B cell (primary cell): ENCODE measurements around the gene TMEM86A. TPM values are rescaled to one million over a fixed set of nuclear protein-coding genes. Genes with fewer than 3 reads are reported as not detected.

Source experiments
- ATAC-seq: fragments of 200-7000 bp; cut with Tn5 transposase; one replicate; pipeline ENCODE4 v1.10.0; 2021; ENCODE audit warnings: low read depth, mild to moderate bottlenecking, moderate number of reproducible peaks, moderate library complexity
- CTCF ChIA-PET: fragments of 350-600 bp; sonication (Branson Sonifier 250); formaldehyde crosslinking; loops from one replicate; lab custom pipeline; 2021; ENCODE audit warnings: antibody characterized with exemption, inconsistent platforms; lab: Charles Lee
- POLR2A ChIA-PET: fragments of 350-600 bp; sonication (Branson Sonifier 250); formaldehyde crosslinking; loops from one replicate; lab custom pipeline; 2021; ENCODE audit warnings: antibody characterized with exemption; lab: Charles Lee
- DNase-seq: peaks from one replicate; pipeline ENCODE4 v3.0.0; 2013
- H2AFZ ChIP-seq: 2 replicates; pipeline ENCODE4 v1.6.1; 2012; ENCODE audit warnings: mild to moderate bottlenecking, low read depth, low read length; ENCODE audit not compliant: insufficient read depth, poor library complexity, severe bottlenecking
- H3K27ac ChIP-seq, 2 donors: 1 replicate in 1 of 2; 2 replicates in 1 of 2; pipeline ENCODE4 v1.5.1; 2012 to 2013; ENCODE audit warnings: low read length in 2 of 2, mild to moderate bottlenecking in 2 of 2, moderate library complexity in 1 of 2
- H3K27me3 ChIP-seq, 4 experiments: fragments of 200-600 bp in 1 of 4; sonication (generic) in 1 of 4; replicated peaks in 1 of 4; 1 replicate in 2 of 4; 2 replicates in 2 of 4; pipeline versions ENCODE4 v1.6.1 to v1.7.0; 2013 to 2016; ENCODE audit warnings: low read length in 3 of 4, mild to moderate bottlenecking in 2 of 4, mixed read lengths in 1 of 4, moderate library complexity in 1 of 4; ENCODE audit not compliant: insufficient read depth in 4 of 4, control insufficient read depth in 3 of 4; ENCODE audit errors: control extremely low read depth in 1 of 4
- H3K36me3 ChIP-seq, 2 experiments: replicated peaks in 1 of 2; 1 replicate in 1 of 2; 2 replicates in 1 of 2; pipeline versions ENCODE4 v1.6.1 to v1.7.1; 2013; ENCODE audit warnings: low read length in 1 of 2; ENCODE audit not compliant: insufficient read depth in 2 of 2, control insufficient read depth in 1 of 2; ENCODE audit errors: control extremely low read depth in 1 of 2, extremely low read depth in 1 of 2
- H3K4me1 ChIP-seq, 2 donors: fragments of 200-600 bp in 1 of 2; sonication (generic) in 1 of 2; 1 replicate in 1 of 2; 2 replicates in 1 of 2; pipeline versions ENCODE4 v1.5.1 to v1.6.1; 2013 to 2017; ENCODE audit warnings: low read length in 2 of 2; ENCODE audit not compliant: control insufficient read depth in 2 of 2, insufficient read depth in 2 of 2
- H3K4me2 ChIP-seq: replicated peaks from 2 replicates; pipeline ENCODE3; 2012; ENCODE audit warnings: mild to moderate bottlenecking, low read depth, low read length; ENCODE audit not compliant: poor library complexity, severe bottlenecking
- H3K4me3 ChIP-seq, 5 experiments: fragments of 200-600 bp in 1 of 5; sonication (generic) in 1 of 5; 1 replicate in 3 of 5; 2 replicates in 2 of 5; pipeline versions ENCODE4 v1.5.1 to v1.7.0; 2011 to 2016; ENCODE audit warnings: low read length in 4 of 5, mild to moderate bottlenecking in 4 of 5, low read depth in 2 of 5, control low read depth in 1 of 5, moderate library complexity in 1 of 5; ENCODE audit not compliant: insufficient read depth in 1 of 5; ENCODE audit errors: control extremely low read depth in 1 of 5, extremely low read depth in 1 of 5
- H3K79me2 ChIP-seq: fragments of 200-600 bp; sonication (generic); one replicate; pipeline ENCODE4 v1.6.0; 2016; ENCODE audit warnings: low read length; ENCODE audit not compliant: control insufficient read depth, insufficient read depth
- H3K9ac ChIP-seq: fragments of 200-600 bp; sonication (generic); 2 replicates; pipeline ENCODE4 v1.6.1; 2017; ENCODE audit warnings: mild to moderate bottlenecking, low read length, moderate library complexity
- H3K9me3 ChIP-seq, 3 donors: one replicate each; pipeline versions ENCODE4 v1.6.1 to v1.7.1; 2013; ENCODE audit warnings: low read length in 2 of 3; ENCODE audit not compliant: control insufficient read depth in 2 of 3, insufficient read depth in 1 of 3; ENCODE audit errors: control extremely low read depth in 1 of 3
- H4K20me1 ChIP-seq: 2 replicates; pipeline ENCODE4 v1.6.0; 2012; ENCODE audit warnings: mild to moderate bottlenecking, low read length; ENCODE audit not compliant: insufficient read depth, control insufficient read depth, poor library complexity, severe bottlenecking
- H3K27ac Mint-ChIP-seq: one replicate; pipeline ENCODE4 v1.8.0; 2021; ENCODE audit warnings: mixed read lengths
- H3K27me3 Mint-ChIP-seq: one replicate; pipeline ENCODE4 v1.8.0; 2021; ENCODE audit warnings: mixed read lengths
- H3K4me1 Mint-ChIP-seq: one replicate; pipeline ENCODE4 v1.8.0; 2021; ENCODE audit warnings: mixed read lengths
- H3K4me3 Mint-ChIP-seq: one replicate; pipeline ENCODE4 v1.8.0; 2021; ENCODE audit warnings: mixed read lengths
- H3K9me3 Mint-ChIP-seq: one replicate; pipeline ENCODE4 v1.8.0; 2022; ENCODE audit warnings: mixed read lengths; ENCODE audit not compliant: insufficient read depth
- CTCF ChIP-seq: fragments of 200-600 bp; IDR thresholded peaks from one replicate; pipeline ENCODE4 v1.8.0; 2022; ENCODE audit warnings: antibody characterized with exemption, mild to moderate bottlenecking
- EZH2 ChIP-seq: IDR thresholded peaks from 2 replicates; pipeline ENCODE4 v1.6.1; 2012; ENCODE audit warnings: borderline replicate concordance, low read depth, mild to moderate bottlenecking, moderate library complexity, low read length; ENCODE audit not compliant: insufficient read depth, poor library complexity, severe bottlenecking
- WGBS: methylation state at CpG from one replicate; pipeline ENCODE4 v1.1.5; 2013; ENCODE audit warnings: missing lambda C conversion rate; ENCODE audit not compliant: insufficient coverage; 5-methylcytosine and 5-hydroxymethylcytosine counted together
- intact Hi-C: fragments of 100-400 bp; cut with micrococcal nuclease; formaldehyde crosslinking; loops from one replicate; pipeline ENCODE4 v1.10.0; 2022
- polyA plus RNA-seq: library from polyadenylated mRNA; depleted of rRNA; stranded (reverse); fragments of >200 nt; gene quantifications from 2 replicates; pipeline ENCODE4 v1.2.3, GENCODE V29; 2012
- total RNA-seq, 2 donors: library from RNA; stranded (reverse); fragments of 120-200 nt in 1 of 2; gene quantifications; 1 replicate in 1 of 2; 2 replicates in 1 of 2; pipeline versions ENCODE4 v1.2.3 to v1.2.4, GENCODE V29; 2013 to 2022

Gene TMEM86A
- total and polyA plus RNA-seq, 2 donors (not counting 1 experiment from before 2014, with no cell fraction given) = 0.40 to 1.1 TPM

GRCh38 chr11:18750944-18751343 lies 52.4 kb downstream of the TMEM86A start:
- H3K4me3 ChIP-seq = no peak overlapping the region
- peaks cover 35% of the 10 kb centered on the region for H3K27me3 Mint-ChIP-seq
- H3K36me3 ChIP-seq = no peaks in the 10 kb centered on the region
- WGBS = no CpG with 5 or more reads among the region's 3 CpGs
- H4K20me1 ChIP-seq = no peaks in the 10 kb centered on the region
- POLR2A ChIA-PET = no interaction called here
- no peaks in the 10 kb centered on the region for H3K4me1 ChIP-seq
- peaks cover 0 to 16% (median 3%) of the 10 kb centered on the region in 4 experiments for H3K27me3 ChIP-seq
- no peak overlapping the region for H3K27ac Mint-ChIP-seq
- H2AFZ ChIP-seq = no peak overlapping the region
- no peaks in the 10 kb centered on the region for H3K9me3 ChIP-seq
- no peak overlapping the region for H3K27ac ChIP-seq
- H3K79me2 ChIP-seq = no peaks in the 10 kb centered on the region
- H3K9ac ChIP-seq = no peak overlapping the region
- ATAC-seq (no peak), DNase-seq (no peak)
- no peaks in the 10 kb centered on the region for H3K9me3 Mint-ChIP-seq
- no peak overlapping the region for H3K4me2 ChIP-seq
- TF ChIP-seq EZH2 = no peak
- no peak for TF ChIP-seq CTCF
- H3K4me1 Mint-ChIP-seq = no peaks in the 10 kb centered on the region
- H3K4me3 Mint-ChIP-seq = no peak overlapping the region
- CTCF ChIA-PET = interaction anchor here (1.3 kb wide), 1 partner anchor 28 kb away, joined by 3 read pairs; no protein-coding TSS in a partner anchor
- intact Hi-C loops = no loop called here

- ATAC-seq = no peak
- CTCF ChIA-PET = interaction anchor here (1.2 kb wide), 1 partner anchor 14 kb away, joined by 3 read pairs; no protein-coding TSS in a partner anchor
- POLR2A ChIA-PET = no interaction called here
- Histone ChIP-seq H3K36me3 (no peaks in the 10 kb centered on the region), H3K9ac (no peak overlapping the region), H3K79me2 (no peaks in the 10 kb centered on the region), H3K4me3 (no peak overlapping the region), H3K4me1 (no peaks in the 10 kb centered on the region), H3K27me3 (peaks cover 0 to 16% (median 3%) of the 10 kb centered on the region in 4 experiments), H3K9me3 (no peaks in the 10 kb centered on the region), H3K27ac (no peak overlapping the region), H3K4me2 (no peak overlapping the region), H2AFZ (no peak overlapping the region), H4K20me1 (no peaks in the 10 kb centered on the region)
- H3K27me3 Mint-ChIP-seq = peaks cover 32% of the 10 kb centered on the region
- no peak overlapping the region for H3K4me3 Mint-ChIP-seq
- WGBS = 68% methylated on average over 3 of the region's 3 CpGs
- no peak for DNase-seq
- TF ChIP-seq CTCF (no peak), EZH2 (no peak)
- no peaks in the 10 kb centered on the region for H3K4me1 Mint-ChIP-seq
- intact Hi-C loops = no loop called here
- no peak overlapping the region for H3K27ac Mint-ChIP-seq
- H3K9me3 Mint-ChIP-seq = no peaks in the 10 kb centered on the region
These were observed 53.9 kb downstream of the TMEM86A start for GRCh38 chr11:18752502-18752901.
